Jurkat, Clone E6-1 (cell line): ENCODE data around the gene TESPA1.
"Not testable (repeated sequence)": the region's sequence is repeated elsewhere in the genome, so short reads cannot be mapped to it uniquely, and the experiment has no call there.

Experiments used
- DNase-seq: peaks from one replicate; pipeline ENCODE4 v3.0.0-alpha.2; 2011; ENCODE audit warnings: low read depth, low spot score
- H3K4me3 ChIP-seq: 2 replicates; pipeline ENCODE4 v1.5.1; 2011; ENCODE audit warnings: mild to moderate bottlenecking, low read length, control low read depth, moderate library complexity

The TESPA1 gene

DNA sequence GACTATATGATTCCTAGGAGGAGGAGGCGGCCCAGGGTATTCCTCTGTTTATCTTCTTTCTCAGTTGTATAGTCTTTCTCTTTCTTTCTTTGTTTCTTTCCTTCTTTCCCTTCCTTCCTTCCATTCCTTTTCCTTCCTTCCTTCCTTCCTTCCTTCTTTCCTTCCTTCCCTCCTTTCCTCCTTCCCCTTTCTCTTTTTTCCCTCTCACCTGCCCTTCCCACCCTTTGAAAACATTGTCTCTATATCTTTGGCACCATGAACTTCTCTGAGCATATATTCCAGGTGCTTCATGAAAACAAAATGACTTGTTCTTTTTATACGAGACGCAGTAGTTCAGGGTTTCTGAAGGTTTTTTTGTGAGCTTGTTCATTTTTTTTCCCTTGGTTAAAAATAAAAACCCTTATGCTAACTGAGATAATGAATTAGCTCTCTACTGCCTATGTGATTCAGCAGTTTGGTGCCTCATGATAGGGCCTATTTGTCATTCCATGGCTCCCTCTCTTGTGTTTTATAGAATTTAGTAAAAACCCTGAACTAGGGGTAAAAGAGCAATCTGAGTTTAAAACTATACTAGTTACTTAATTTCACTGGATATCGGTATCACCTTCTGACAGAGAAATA is 3.2 kb upstream of the TESPA1 start:
- H3K4me3 ChIP-seq = no peak overlapping the region
- DNase-seq = no peak

DNA sequence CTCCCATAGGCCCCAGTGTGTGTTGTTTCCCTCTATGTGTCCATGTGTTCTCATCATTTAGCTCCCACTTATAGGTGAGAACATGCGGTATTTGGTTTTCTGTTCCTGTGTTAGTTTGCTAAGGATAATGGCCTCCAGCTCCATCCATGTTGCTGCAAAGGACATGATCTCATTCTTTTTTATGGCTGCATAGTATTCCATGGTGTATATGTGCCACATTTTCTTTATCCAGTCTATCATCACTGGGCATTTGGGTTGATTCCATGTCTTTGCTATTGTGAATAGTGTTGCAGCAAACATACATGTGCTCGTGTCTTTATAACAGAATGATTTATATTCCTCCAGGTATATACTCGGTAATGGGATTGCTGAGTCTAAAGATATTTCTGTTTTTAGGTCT is 2.2 kb upstream of the TESPA1 start:
- not testable (repeated sequence) for DNase-seq, H3K4me3 ChIP-seq

DNA sequence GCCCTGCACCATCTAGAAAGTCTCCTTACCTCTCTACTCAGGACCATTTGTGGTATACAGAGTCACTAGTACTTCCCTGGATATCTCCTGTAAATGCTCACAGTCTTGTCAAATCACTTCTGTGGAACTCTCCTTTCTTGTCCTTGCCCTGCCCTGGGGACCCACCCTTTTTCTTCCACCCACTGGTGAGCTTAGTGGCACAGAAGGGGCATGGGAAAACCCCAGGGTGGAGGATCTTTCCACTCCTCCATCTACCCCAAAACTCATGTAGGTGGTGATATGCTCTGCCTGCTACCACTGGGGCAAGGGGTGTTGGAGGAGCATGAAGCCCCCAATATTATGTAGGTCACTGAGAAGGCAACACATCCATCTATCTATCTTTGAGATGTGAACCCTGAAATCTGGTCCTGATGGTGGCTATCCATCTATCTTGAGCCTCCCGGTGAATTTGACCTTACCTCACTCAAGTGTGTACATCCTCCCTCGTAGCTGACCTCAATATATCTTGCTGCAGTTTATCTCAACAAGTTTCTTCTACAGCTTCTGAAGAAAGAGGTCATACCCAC is 943 bp downstream of the TESPA1 start:
- peak overlapping the region; percentile 85 for H3K4me3 ChIP-seq
- DNase-seq = no peak

DNA sequence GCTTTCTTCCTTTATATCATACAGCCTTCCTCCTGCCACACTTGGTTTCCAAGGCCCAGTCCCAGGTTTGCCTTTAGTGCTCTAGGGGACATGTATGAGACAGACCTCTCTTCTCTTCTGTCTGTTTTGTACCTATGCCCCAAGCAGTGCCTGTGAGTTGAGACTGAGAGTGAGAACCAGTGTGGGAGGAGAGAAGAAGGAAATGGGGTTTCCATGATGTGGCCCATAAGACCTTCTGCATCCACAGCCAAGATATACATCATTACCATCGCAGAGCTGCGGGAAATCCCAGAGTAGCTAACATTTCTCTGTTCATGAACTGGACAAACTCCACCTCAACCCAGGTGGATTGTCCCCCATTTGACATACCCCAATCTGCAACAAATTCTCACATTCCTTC is 2.8 kb downstream of the TESPA1 start:
- peak overlapping the region; percentile 13 for H3K4me3 ChIP-seq
- no peak for DNase-seq

DNA sequence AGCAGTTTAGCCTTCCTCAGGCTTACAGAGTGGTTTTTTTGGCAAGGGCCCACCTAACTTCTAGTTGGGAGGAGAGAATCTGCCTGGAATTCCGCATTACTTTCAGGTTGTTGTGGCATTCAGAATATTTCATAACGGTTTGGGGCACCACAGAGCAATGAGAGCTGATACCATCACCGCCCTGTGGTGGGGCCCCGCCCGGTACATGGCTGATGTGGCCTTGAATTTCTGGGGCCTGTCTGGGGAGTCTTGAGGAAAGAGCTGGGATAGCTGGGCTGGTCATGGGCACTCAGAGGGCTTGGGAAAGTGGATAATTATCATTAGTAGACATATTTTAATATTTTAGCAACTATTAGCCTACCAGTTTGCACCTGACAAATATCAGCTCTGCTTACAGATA is 4.2 kb downstream of the TESPA1 start:
- peak overlapping the region; percentile 20 for H3K4me3 ChIP-seq
- DNase-seq = no peak

DNA sequence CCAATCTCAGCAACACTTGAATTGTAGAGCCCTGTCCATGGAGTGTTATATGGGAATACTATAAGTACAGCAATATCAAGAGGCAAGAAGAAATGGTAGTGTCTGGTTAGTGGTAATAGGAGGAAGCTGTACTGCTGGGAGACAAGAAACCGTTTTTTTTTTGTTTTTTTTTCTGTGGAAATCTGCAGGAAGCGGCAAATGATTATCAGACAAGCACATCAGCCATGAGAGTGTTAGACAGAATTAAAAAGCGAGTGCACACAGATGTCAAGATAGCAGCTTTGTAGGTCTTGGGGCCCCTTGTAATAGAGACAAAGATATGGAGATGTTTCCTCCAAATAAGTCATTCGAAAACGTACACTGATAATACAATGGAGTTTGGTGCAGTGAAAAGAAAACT is 6.7 kb downstream of the TESPA1 start:
- H3K4me3 ChIP-seq = peak overlapping the region; percentile 23
- DNase-seq = peak; percentile 95

DNA sequence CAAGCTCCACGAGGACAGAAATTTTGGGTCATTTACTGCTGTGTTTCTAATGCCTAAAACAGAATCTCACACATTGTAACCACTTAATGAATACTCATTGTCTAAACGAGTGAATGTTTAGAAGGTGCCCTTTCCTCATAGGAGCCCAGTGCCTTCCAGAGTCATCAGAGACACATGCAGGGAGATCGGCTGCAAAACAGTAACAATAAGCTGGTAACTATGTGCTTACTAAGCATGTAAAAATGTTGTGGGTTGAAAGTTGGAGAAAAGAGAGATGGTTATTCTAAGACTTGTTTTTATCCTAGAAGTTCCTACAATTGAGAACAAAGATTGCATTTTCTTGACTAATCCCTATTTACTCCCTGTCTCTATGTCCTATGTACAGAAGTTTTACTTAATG is 7.4 kb downstream of the TESPA1 start:
- no peak for DNase-seq
- peak overlapping the region; percentile 23 for H3K4me3 ChIP-seq

DNA sequence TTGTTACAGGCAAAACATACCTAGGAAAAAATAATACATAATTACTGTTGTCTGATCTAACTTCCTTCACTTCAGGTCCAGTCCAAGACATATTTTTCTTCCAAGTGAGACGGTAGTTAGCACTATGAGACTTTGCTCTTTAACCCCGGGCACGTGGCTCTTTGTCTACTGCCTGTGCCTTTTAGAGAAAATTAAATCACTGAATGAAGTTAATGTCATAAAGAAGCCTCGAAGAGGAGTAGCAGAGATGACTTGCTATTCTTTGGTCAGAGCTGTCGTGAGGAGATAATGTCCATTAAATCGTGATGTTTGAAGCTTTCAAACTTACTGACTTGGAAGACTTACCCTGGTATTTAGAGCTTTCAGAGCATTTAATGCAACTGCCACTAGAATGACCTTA is 8.7 kb downstream of the TESPA1 start:
- DNase-seq = no peak
- no peak overlapping the region for H3K4me3 ChIP-seq

DNA sequence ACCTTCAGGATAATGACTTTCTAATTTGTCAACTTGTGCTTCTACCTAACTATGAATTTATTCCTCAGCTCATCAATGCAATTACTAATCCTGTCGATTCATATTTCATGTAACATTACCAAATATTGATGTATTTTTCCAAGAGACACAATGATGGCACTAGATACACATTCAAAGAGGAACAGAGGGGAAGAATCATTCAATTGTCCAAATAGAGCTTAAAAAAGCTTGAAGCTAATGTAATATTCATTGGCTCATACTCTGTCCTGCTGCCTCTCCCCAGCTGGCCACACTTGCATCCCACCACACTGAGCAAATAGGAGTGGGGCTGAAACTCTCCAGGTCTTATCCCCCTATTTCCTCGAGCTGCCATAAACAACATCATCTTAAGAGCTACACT is 9.3 kb downstream of the TESPA1 start:
- H3K4me3 ChIP-seq = no peak overlapping the region
- no peak for DNase-seq

DNA sequence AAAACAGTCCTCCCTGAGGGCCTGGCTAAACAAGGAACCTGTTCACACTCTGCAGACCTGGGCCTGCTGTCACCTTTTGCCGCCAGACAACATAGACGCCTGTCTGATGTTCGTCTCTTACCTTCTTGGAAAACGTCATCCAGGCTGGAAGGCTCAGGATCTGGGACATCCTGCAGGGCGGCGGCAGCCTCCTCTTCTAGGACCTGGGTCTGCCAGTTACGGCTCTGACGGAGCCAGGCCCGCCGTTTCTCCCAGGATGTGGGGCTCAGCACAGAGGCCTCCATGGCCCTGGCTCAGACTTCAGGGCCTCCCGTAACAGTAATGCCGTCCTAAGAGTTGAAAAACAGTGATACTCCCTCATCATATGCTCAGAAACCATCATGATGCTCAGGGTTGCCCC is 10.3 kb downstream of the TESPA1 start:
- no peak for DNase-seq
- H3K4me3 ChIP-seq = no peak overlapping the region

DNA sequence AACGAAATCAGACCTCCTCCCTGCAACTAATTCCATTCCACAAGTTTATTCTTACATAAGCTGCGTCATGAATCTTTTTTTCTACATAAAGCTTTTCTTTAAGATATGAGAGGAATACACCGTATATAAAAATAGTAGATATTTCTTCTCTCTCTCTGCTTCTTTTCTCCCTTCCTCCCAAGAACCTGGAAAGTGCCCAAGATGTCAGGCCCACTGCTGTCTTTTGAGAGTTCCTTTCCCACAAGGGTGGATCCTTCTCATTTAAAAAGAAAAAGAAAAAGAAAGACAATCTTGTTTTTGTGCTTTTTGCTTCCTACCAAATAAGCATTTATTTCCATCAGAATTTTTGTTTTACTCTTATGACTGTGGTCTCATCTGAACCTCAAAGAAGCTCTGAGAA is 11.0 kb downstream of the TESPA1 start:
- no peak for DNase-seq
- no peak overlapping the region for H3K4me3 ChIP-seq

DNA sequence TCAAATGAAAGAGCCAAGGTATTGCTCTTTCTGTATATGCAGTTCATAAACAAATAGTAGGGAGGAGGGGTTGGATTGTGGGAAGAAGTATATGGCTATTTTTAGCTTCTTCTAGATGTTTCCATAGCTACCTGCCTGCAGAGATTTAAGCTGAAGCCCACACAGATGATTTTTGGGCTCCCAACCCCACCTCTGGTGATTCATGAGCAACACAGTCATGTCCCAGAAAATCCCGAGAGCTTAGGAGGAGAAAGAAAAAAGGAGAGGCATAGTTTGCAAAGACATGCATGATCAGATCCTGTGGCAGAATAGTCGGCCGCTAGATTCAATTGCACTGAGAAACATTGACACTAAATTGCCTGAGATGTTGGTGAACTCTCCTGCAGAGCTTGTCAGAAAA is 13.8 kb downstream of the TESPA1 start:
- DNase-seq = no peak
- no peak overlapping the region for H3K4me3 ChIP-seq

DNA sequence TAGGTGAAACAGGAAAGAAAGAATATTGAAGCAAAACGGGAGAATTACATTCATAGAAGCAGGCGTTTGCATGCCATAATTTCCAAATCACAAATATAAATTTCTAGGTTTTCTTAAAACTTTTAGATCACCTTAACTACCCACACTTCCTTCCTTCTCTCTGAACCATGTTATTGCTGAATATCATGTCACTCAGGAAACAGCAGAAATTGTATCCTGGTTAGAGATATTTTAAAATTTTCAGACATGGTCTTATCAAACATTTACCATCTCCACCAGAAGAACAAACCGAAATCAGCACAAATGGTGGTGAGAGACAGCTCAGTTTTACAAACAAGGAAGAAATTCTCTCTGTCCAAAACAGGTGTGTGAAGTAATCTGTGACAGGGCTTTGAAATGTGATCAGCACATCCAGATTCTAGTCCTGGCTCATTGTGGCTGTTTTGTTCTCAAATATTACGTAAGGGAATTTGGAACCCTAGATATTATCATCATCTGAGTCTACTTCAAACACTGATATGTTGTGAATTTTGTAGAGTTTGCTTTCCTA is 16.3 kb downstream of the TESPA1 start:
- DNase-seq = peak; percentile 85
- H3K4me3 ChIP-seq = no peak overlapping the region

DNA sequence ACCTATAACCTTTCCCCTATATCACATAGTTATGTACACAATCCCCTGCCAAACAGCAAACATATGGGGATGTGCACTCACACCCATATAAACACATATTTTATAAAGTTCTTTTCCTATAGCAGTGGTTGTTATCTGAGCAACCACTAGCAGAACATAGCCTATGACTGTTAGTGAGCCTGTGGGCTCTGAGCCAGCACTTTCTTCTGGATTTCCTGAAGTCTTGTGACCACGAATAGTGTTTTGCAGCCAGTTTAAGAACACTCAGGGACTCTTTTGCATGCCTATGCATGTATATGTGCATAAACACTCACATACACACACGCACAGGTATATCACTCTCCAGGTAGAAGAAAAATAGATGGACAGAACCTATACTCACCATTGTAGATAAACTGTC is 17.1 kb downstream of the TESPA1 start:
- no peak overlapping the region for H3K4me3 ChIP-seq
- DNase-seq = peak; percentile 62

DNA sequence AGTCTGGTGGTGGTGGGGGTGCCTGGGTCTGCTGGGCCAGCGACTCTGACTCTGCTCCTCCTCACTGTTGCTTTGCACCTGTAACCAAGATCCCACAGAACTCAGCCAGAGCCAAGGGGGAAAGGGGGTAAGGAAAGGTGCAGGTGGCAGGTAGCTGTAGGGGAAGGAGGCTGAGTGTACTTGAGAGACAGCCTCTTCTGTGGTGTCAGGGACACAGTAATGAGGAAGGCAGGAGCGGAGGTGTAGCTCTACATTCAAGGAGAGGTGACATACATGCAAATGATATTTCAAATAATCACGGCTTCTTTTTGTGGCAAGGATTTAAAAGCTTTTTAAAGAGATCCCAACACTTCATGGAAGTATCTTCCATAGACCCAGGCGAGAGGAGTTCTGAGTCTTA is 23.4 kb downstream of the TESPA1 start:
- no peak overlapping the region for H3K4me3 ChIP-seq
- DNase-seq = no peak

DNA sequence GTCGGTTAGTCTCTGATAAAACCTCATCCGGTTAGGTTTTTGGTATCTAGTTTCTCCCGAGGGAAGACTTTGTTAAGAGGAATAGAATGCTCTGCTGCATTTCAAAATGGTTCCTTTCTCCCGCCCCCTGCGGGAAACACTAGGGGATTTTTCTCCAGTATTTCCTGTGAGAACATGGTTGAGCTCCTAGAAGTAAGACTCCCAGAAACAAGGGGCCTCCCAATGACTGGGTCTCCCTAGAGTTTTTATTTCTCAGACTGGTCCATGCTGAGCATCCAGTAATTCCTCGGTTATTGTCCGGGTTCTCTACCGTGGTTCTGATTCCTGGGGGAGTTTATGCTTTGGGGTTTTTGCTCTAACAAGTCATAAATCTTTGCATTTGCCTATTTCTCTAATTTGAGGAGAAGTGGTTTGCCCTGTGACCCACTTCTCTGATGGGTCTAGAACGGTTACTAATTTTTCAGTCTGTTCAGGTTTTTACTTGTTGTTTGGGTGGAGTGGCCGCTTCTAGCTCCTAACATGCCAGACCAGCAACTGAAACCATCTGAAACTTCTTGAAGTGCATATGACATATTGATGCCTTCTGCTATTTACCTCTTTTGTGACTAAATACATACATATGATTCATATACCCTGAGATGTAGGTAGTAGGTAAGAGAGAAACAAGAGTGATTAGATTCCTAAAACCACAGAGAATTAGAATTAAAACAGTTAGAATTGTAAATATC is 25.1 kb downstream of the TESPA1 start:
- H3K4me3 ChIP-seq = no peak overlapping the region

DNA sequence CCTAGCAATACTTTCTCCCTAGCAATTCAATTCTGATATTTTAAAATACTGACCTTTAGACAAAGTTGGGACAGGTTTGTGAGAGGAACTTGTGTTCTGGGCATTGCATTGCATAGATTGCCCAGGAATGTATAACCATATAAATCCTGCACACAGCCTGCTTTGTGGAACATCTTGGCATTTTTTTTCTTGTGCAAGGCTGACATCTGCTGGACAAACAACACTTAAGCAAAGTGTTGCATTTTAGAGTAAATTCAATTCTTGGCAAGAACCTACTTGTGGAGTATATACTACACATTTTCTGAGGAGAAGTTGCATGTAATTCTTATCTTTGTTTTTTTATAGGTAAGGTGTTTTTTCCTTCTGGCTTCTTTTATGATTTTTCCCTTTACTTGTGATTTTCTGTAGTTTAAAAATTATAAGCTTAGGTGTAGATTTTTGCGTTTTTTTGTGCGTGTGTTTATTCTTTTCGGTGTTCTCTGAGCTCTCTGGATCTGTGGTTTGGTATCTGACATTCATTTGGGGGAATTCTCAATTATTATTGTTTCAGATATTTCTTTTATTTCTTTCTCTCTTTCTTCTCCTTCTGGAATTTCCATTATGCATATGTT is 26.4 kb downstream of the TESPA1 start:
- H3K4me3 ChIP-seq = no peak overlapping the region
- no peak for DNase-seq

More for the DNA sequence above, 25.1 kb downstream of the TESPA1 start:
- no peak for DNase-seq

DNA sequence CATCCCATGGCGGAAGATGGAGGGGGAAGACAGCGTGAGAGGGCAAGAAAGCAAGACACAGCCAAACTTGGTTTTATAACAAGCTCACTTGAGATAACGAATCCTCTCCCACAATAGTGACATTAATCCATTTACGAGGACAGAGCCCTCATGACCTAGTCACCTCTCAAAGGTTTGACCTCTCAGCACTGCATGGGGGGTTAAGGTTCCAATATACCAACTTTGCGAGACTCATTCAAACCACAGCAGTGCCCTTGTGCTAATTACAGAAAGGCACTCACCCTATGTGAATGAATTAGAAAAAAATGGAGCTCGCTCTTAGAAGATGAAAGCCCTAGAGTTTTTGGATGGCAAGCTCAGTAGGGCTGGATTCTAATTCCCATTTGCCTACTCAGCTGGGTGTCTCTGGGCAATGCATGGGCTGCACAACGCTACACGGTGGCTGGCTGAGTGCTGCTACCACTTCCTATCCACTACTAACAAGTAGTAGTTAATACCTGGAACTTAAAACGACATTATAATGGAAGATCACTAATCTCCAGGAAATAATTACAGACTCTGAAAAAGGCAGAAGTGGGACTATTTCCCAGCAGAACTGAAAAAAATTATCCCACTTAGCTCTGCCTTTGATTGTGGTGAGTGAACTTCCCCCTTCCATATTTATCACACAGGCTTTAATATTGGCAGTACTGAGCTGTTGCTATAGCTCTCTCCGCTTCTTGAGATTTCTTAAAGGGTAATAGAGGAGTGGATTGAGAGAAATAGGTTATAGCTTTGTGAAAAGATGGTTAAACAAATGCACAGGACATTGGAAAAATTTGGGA is 27.5 kb downstream of the TESPA1 start:
- DNase-seq = no peak

DNA sequence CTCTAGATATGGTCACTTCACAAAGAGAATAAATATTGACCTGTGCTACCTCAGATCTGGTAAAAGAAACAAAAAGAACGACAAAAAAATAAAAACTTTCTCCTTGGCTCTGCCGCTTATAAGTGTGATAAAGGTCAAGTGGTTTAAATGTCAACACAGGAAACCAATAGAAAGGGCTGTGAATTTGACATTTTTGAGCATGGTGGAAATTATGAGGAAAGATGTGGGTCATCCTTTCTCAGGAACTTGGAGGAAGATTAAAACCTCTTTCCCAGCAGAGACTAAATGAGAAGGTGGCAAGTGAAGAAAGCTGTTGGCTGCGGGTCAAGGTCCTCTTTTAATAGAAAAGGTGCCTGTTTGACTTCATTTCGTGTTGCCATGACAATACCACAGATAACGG is 28.2 kb downstream of the TESPA1 start:
- DNase-seq = no peak
- no peak overlapping the region for H3K4me3 ChIP-seq

More for the DNA sequence above, 27.5 kb downstream of the TESPA1 start:
- no peak overlapping the region for H3K4me3 ChIP-seq
